ENCODE measurements around the gene CORO7.
A peak's percentile ranks its signal among the peaks of the same experiment; 100 is the strongest.

Gene CORO7

DNA sequence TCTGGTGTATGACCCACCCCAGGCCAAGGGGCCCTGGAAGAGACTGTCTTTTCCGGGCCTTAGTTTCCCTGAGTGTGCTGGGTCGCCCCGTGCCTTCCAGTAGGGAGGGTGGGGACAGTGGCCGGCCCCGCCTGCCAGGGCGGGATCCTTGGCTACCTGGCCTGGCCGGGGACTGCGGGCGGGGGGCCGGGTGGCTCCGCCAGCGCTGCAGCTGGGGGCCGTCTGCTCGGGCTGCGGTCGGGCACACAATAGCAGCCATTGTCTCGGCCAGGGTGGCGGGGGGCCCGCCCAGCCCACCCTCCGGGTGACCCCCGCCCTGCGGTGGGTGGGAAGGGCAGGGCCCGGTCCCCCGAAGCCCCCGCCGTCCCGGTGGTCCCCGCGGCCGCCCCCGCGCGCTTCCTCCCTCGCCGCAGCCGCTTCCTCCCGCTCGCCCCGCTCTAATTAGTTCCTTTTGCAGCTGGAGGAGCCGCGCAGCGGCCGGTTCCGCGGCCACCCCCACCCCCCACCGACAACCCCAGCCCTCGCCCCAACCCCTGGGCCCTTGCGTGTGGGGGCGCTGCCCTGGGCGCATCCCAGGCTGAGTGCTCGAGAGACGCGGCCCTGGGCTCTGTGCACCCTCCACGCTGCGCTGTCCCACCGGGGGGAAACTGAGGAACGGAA lies 88.9 kb downstream of the CORO7 start:
- DNase-seq (ENCODE audit: low read depth) = peak; percentile 64
- H3K4me3 ChIP-seq (ENCODE audit: low read depth, low read length) = no peak overlapping the region
- TF ChIP-seq MAX (IDR thresholded peaks at IDR 0.05; ENCODE audit: low read depth, low read length) (no peak), POLR2A (IDR thresholded peaks at IDR 0.05; ENCODE audit: extremely low read depth, insufficient read length) (no peak), MYC (IDR thresholded peaks at IDR 0.05; ENCODE audit: low read depth, low read length) (no peak)
- TF ChIP-seq, protein P1, sequence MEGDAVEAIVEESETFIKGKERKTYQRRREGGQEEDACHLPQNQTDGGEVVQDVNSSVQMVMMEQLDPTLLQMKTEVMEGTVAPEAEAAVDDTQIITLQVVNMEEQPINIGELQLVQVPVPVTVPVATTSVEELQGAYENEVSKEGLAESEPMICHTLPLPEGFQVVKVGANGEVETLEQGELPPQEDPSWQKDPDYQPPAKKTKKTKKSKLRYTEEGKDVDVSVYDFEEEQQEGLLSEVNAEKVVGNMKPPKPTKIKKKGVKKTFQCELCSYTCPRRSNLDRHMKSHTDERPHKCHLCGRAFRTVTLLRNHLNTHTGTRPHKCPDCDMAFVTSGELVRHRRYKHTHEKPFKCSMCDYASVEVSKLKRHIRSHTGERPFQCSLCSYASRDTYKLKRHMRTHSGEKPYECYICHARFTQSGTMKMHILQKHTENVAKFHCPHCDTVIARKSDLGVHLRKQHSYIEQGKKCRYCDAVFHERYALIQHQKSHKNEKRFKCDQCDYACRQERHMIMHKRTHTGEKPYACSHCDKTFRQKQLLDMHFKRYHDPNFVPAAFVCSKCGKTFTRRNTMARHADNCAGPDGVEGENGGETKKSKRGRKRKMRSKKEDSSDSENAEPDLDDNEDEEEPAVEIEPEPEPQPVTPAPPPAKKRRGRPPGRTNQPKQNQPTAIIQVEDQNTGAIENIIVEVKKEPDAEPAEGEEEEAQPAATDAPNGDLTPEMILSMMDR (IDR thresholded peaks at IDR 0.05; ENCODE audit: low read depth, low read length) = no peak

GRCh38 chr16:4325253-4325758 lies 91.1 kb downstream of the CORO7 start:
- DNase-seq (ENCODE audit: low read depth) = peak; percentile 67
- no peak overlapping the region for H3K4me3 ChIP-seq (ENCODE audit: low read depth, low read length)
- TF ChIP-seq POLR2A (IDR thresholded peaks at IDR 0.05; ENCODE audit: extremely low read depth, insufficient read length) (no peak), MYC (IDR thresholded peaks at IDR 0.05; ENCODE audit: low read depth, low read length) (no peak), MAX (IDR thresholded peaks at IDR 0.05; ENCODE audit: low read depth, low read length) (no peak)
- TF ChIP-seq, protein P1 (IDR thresholded peaks at IDR 0.05; ENCODE audit: low read depth, low read length) = no peak

DNA sequence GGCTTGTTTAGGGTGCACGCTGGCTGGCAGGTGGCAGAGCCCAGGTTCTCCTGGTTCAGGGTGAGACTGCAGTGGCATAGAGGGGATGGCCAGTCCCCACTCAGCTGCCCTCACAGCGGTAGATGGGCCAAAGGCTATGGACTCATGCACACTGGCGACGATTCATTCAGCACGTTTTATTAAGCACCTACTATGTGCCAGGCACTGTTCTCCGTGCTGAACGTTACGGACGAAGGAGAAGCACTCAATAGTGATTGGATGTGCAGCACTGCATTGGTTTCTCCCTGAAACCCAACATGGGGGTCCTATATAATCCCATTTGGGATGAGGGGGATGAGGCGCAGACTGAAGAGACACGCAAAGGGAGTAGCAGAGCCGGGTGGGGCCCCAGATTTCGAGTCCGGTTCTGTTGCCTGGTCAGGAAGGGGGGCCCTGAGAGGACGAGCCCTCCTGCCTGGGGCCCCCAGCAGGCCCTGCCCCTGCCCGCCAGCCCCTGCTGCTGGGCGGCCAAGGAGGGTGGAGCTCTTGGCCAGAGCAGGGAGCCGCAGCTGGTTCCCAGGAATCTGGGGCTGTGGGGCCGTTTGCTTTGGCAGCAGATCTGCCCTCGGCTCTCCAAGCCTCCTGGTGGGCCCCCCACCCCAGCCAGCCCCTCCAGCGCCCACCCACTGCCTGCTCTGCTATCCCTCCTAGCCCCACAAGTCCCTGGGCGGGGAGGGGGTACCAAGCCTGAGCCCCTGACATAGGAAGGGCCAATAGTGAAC lies 91.7 kb downstream of the CORO7 start:
- DNase-seq (ENCODE audit: low read depth) = no peak
- H3K4me3 ChIP-seq (ENCODE audit: low read depth, low read length) = no peak overlapping the region
- TF ChIP-seq, protein P1 (IDR thresholded peaks at IDR 0.05; ENCODE audit: low read depth, low read length) = no peak
- TF ChIP-seq POLR2A (IDR thresholded peaks at IDR 0.05; ENCODE audit: extremely low read depth, insufficient read length) (no peak), MYC (IDR thresholded peaks at IDR 0.05; ENCODE audit: low read depth, low read length) (no peak), MAX (IDR thresholded peaks at IDR 0.05; ENCODE audit: low read depth, low read length) (no peak)

- no peak for DNase-seq (ENCODE audit: low read depth)
- TF ChIP-seq POLR2A (IDR thresholded peaks at IDR 0.05; ENCODE audit: extremely low read depth, insufficient read length) (no peak), MAX (IDR thresholded peaks at IDR 0.05; ENCODE audit: low read depth, low read length) (no peak), MYC (IDR thresholded peaks at IDR 0.05; ENCODE audit: low read depth, low read length) (no peak)
- no peak overlapping the region for H3K4me3 ChIP-seq (ENCODE audit: low read depth, low read length)
Measured at GRCh38 chr16:4323845-4324488, 92.4 kb downstream of the CORO7 start.

- no peak for TF ChIP-seq POLR2A (IDR thresholded peaks at IDR 0.05; ENCODE audit: extremely low read depth, insufficient read length)
- TF ChIP-seq MYC (IDR thresholded peaks at IDR 0.05; ENCODE audit: low read depth, low read length) = no peak
- no peak for DNase-seq (ENCODE audit: low read depth)
Measured at GRCh38 chr16:4323071-4323844, 93.1 kb downstream of the CORO7 start.

More at GRCh38 chr16:4323071-4323844, 93.1 kb downstream of the CORO7 start:
- no peak overlapping the region for H3K4me3 ChIP-seq (ENCODE audit: low read depth, low read length)

Data from NB4 (cell line).